Endothelial cell of umbilical vein (primary cell): ENCODE results near the gene NACAD. TPM values are rescaled to one million over a fixed set of nuclear protein-coding genes. Genes with fewer than 3 reads are reported as not detected.

Experiments
- BruUV-seq: library from RNA; stranded (reverse); fragments of 400-500 nt; replicated peaks from 2 replicates; lab custom pipeline; 2021; lab: Mats Ljungman, UMichigan
- CTCF ChIA-PET: fragments of 300-600, 350-600 bp; sonication (Branson Sonifier 250); formaldehyde crosslinking; loops from one replicate; lab custom pipeline; 2021; ENCODE audit warnings: antibody characterized with exemption, inconsistent platforms; lab: Charles Lee
- POLR2A ChIA-PET: fragments of 300-600, 350-600 bp; sonication (Branson Sonifier 250); formaldehyde crosslinking; loops from one replicate; lab custom pipeline; 2021; ENCODE audit warnings: antibody characterized with exemption, inconsistent platforms; lab: Charles Lee
- DNase-seq: peaks from one replicate; pipeline ENCODE4 v3.0.0-alpha.2; 2011; ENCODE audit warnings: low read depth, low spot score
- FAIRE-seq: peaks from 2 replicates; lab custom pipeline; 2011; peaks lifted over from hg19 to GRCh38; lab: Jason Lieb, UNC
- H2AFZ ChIP-seq: 2 replicates; pipeline ENCODE4 v1.6.0; 2012; ENCODE audit warnings: low read depth, low read length, control low read depth, inconsistent platforms
- H3K27ac ChIP-seq: 2 replicates; pipeline ENCODE4 v1.5.1; 2011; ENCODE audit warnings: low read depth, mild to moderate bottlenecking, control low read depth, low read length, moderate library complexity; ENCODE audit not compliant: insufficient read depth
- H3K27me3 ChIP-seq, 2 experiments: 2 replicates each; pipeline versions ENCODE4 v1.6.0 to v1.6.1; 2011; ENCODE audit warnings: low read length in 2 of 2, mixed read lengths in 1 of 2; ENCODE audit not compliant: control insufficient read depth in 2 of 2, insufficient read depth in 2 of 2
- H3K36me3 ChIP-seq, 2 experiments: 2 replicates in 1 of 2; 3 replicates in 1 of 2; pipeline ENCODE4 v1.5.1; 2011; ENCODE audit warnings: low read length in 2 of 2, mild to moderate bottlenecking in 1 of 2, moderate library complexity in 1 of 2; ENCODE audit not compliant: control insufficient read depth in 2 of 2, insufficient read depth in 2 of 2; ENCODE audit errors: extremely low read depth in 1 of 2
- H3K4me1 ChIP-seq: 3 replicates; pipeline ENCODE4 v1.5.1; 2011; ENCODE audit warnings: mild to moderate bottlenecking, low read length; ENCODE audit not compliant: control insufficient read depth, insufficient read depth; ENCODE audit errors: extremely low read depth
- H3K4me2 ChIP-seq: 2 replicates; pipeline ENCODE4 v1.6.1; 2011; ENCODE audit warnings: low read length, control low read depth, mixed read lengths; ENCODE audit not compliant: insufficient read depth
- H3K4me3 ChIP-seq, 3 experiments: fragments of 200-600 bp in 1 of 3; sonication (generic), shearing (Covaris generic) in 1 of 3; replicated peaks in 1 of 3; 2 replicates each; pipeline ENCODE4 v1.5.1; 2011 to 2016; ENCODE audit warnings: control low read depth in 3 of 3, low read length in 3 of 3, mild to moderate bottlenecking in 2 of 3, inconsistent platforms in 1 of 3, low read depth in 1 of 3, moderate library complexity in 1 of 3; ENCODE audit not compliant: insufficient read depth in 1 of 3
- H3K79me2 ChIP-seq: 2 replicates; pipeline ENCODE4 v1.6.0; 2012; ENCODE audit warnings: low read length, inconsistent platforms; ENCODE audit not compliant: control insufficient read depth, insufficient read depth
- H3K9ac ChIP-seq: replicated peaks from 2 replicates; pipeline ENCODE3; 2011; ENCODE audit warnings: low read length, control low read depth; ENCODE audit not compliant: insufficient read depth; ENCODE audit errors: extremely low read depth
- H3K9me1 ChIP-seq: replicated peaks from 3 replicates; pipeline ENCODE4 v1.6.0; 2011; ENCODE audit warnings: mild to moderate bottlenecking, low read length; ENCODE audit not compliant: control insufficient read depth, insufficient read depth; ENCODE audit errors: extremely low read depth
- H3K9me3 ChIP-seq: replicated peaks from 2 replicates; pipeline ENCODE4 v1.5.1; 2012; ENCODE audit warnings: low read length, inconsistent platforms; ENCODE audit not compliant: control insufficient read depth, insufficient read depth
- H4K20me1 ChIP-seq: replicated peaks from 2 replicates; pipeline ENCODE3; 2011; ENCODE audit warnings: mild to moderate bottlenecking, low read length; ENCODE audit not compliant: control insufficient read depth, insufficient read depth; ENCODE audit errors: extremely low read depth
- EZH2 ChIP-seq: IDR thresholded peaks from 2 replicates; pipeline ENCODE4 v1.6.1; 2012; ENCODE audit warnings: borderline replicate concordance, low read depth, mild to moderate bottlenecking, moderate library complexity, low read length, inconsistent platforms; ENCODE audit not compliant: severe bottlenecking
- FOS ChIP-seq: IDR thresholded peaks from 2 replicates; pipeline ENCODE4 v1.6.1; 2011; ENCODE audit warnings: mild to moderate bottlenecking, low read length, moderate library complexity, borderline replicate concordance; ENCODE audit not compliant: insufficient read depth
- GATA2 ChIP-seq: IDR thresholded peaks from 2 replicates; pipeline ENCODE4 v1.7.0; 2011; ENCODE audit warnings: low read depth, mild to moderate bottlenecking, moderate library complexity, mixed read lengths, low read length; ENCODE audit not compliant: insufficient read length, insufficient read depth
- JUN ChIP-seq: IDR thresholded peaks from 2 replicates; pipeline ENCODE4 v1.6.1; 2011; ENCODE audit warnings: borderline replicate concordance, low read depth; ENCODE audit not compliant: insufficient read length, insufficient read depth
- MAX ChIP-seq: IDR thresholded peaks from 2 replicates; pipeline ENCODE4 v1.6.1; 2011; ENCODE audit not compliant: insufficient read depth, insufficient read length
- MYC ChIP-seq: IDR thresholded peaks from one replicate; pipeline ENCODE4 v1.6.1; 2011; ENCODE audit warnings: mild to moderate bottlenecking, low read depth, low read length
- POLR2AphosphoS5 ChIP-seq: IDR thresholded peaks from 2 replicates; pipeline ENCODE4 v1.6.1; 2012; ENCODE audit warnings: low read depth, mild to moderate bottlenecking, control low read depth, low read length, moderate library complexity; ENCODE audit not compliant: insufficient read depth
- dilution Hi-C: fragments of 300-500 bp; cut with MboI; formaldehyde crosslinking; loops from one replicate; pipeline ENCODE4 v1.15.0; 2019; ENCODE audit warnings: low sequenced_read_pairs; ENCODE audit not compliant: extremely low pct_ligation_motif_present
- intact Hi-C: fragments of 100-400 bp; cut with micrococcal nuclease; formaldehyde crosslinking; loops from one replicate; pipeline ENCODE4 v1.10.0; 2022
- polyA plus RNA-seq, 4 experiments: library from polyadenylated mRNA; depleted of rRNA in 3 of 4; stranded (reverse) in 3 of 4; unstranded in 1 of 4; fragments of >200 nt; gene quantifications; 2 replicates each; pipeline versions ENCODE4 v1.2.1 to v1.2.3, GENCODE V29; 2011 to 2012; ENCODE audit warnings: missing spikeins in 1 of 4
- total RNA-seq: library from RNA; stranded (reverse); gene quantifications from 2 replicates; pipeline ENCODE4 v1.2.3, GENCODE V29; 2021

The NACAD gene
- total and polyA plus RNA-seq, 2 donors (not counting 3 experiments of a cell fraction or from before 2014, with no cell fraction given) = 1.4 to 6.6 TPM

- Histone ChIP-seq H3K4me2 (no peak overlapping the region), H3K36me3 (peaks cover 10 to 16% of the 10 kb centered on the region in 2 experiments), H3K27ac (no peak overlapping the region), H3K27me3 (no peaks in the 10 kb centered on the region), H4K20me1 (peaks cover 4% of the 10 kb centered on the region), H3K9me3 (no peaks in the 10 kb centered on the region), H3K4me1 (no peaks in the 10 kb centered on the region), H3K9ac (no peak overlapping the region), H2AFZ (no peak overlapping the region), H3K9me1 (no peaks in the 10 kb centered on the region), H3K4me3 (no peak overlapping the region), H3K79me2 (peaks cover 39% of the 10 kb centered on the region)
- no peak for FAIRE-seq
- dilution Hi-C loops (no loop called here), intact Hi-C loops (no loop called here)
- ChIA-PET CTCF (no interaction called here), POLR2A (no interaction called here)
- TF ChIP-seq GATA2 (no peak), POLR2AphosphoS5 (no peak), JUN (no peak), MAX (no peak), FOS (no peak)
- DNase-seq = no peak
- BruUV-seq = no TSS peak
These were observed 50.9 kb downstream of the NACAD start for GRCh38 chr7:45037876-45038275.

GRCh38 chr7:45036796-45037195 is 52.0 kb downstream of the NACAD start:
- Histone ChIP-seq H3K27ac (no peak overlapping the region), H3K4me2 (no peak overlapping the region), H3K9me1 (no peaks in the 10 kb centered on the region), H3K4me3 (no peak overlapping the region), H3K9ac (no peak overlapping the region), H3K79me2 (peaks cover 44% of the 10 kb centered on the region), H3K27me3 (no peaks in the 10 kb centered on the region), H4K20me1 (peaks cover 4% of the 10 kb centered on the region), H3K36me3 (peaks cover 7 to 15% of the 10 kb centered on the region in 2 experiments), H2AFZ (no peak overlapping the region), H3K9me3 (no peaks in the 10 kb centered on the region), H3K4me1 (no peaks in the 10 kb centered on the region)
- TF ChIP-seq JUN (no peak), MYC (no peak), EZH2 (no peak), POLR2AphosphoS5 (no peak), FOS (no peak), GATA2 (no peak), MAX (no peak)
- ChIA-PET POLR2A (no interaction called here), CTCF (interaction anchor here (0.6 to 3.6 kb wide), 4 partner anchors 10 to 63 kb away, joined by 3 to 9 read pairs (median 3); no protein-coding TSS in a partner anchor)
- no peak for FAIRE-seq
- dilution Hi-C loops = no loop called here
- DNase-seq = no peak
- BruUV-seq = no TSS peak
- intact Hi-C loops = no loop called here
